ENCODE results near the gene WRAP73. TPM values are rescaled to one million over a fixed set of nuclear protein-coding genes. Genes with fewer than 3 reads are reported as not detected.

The WRAP73 gene
- total RNA-seq, 2 donors from 2014 or later, result 22.3 to 39.5 TPM

GRCh38 chr1:3601743-3602142, 48.2 kb downstream of the WRAP73 start:
- no peaks in the 10 kb centered on the region for H3K27me3 ChIP-seq (replicated peaks; ENCODE audit: insufficient read depth)
- H3K4me3 ChIP-seq, result no peak overlapping the region
- DNase-seq (ENCODE audit: low spot score), result no peak
- no peaks in the 10 kb centered on the region for H3K4me1 ChIP-seq (replicated peaks)
- WGBS, result 64% methylated on average over 15 of the region's 16 CpGs
- no peaks in the 10 kb centered on the region for H3K9me3 ChIP-seq
- no peak overlapping the region for H3K27ac ChIP-seq
- H3K36me3 ChIP-seq, result no peaks in the 10 kb centered on the region
- intact Hi-C loops (cut with DNase I), result no loop called here
- no peak for TF ChIP-seq POLR2A (IDR thresholded peaks at IDR 0.05)
- no peak for TF ChIP-seq CTCF (IDR thresholded peaks at IDR 0.05)
- TF ChIP-seq POLR2AphosphoS5 (IDR thresholded peaks at IDR 0.05), result no peak

GRCh38 chr1:3600354-3600753, 49.5 kb downstream of the WRAP73 start:
- no peaks in the 10 kb centered on the region for H3K4me1 ChIP-seq (replicated peaks)
- WGBS, result 88% methylated on average over 10 of the region's 10 CpGs
- H3K27ac ChIP-seq, result no peak overlapping the region
- H3K9me3 ChIP-seq, result no peaks in the 10 kb centered on the region
- no peak for TF ChIP-seq POLR2AphosphoS5 (IDR thresholded peaks at IDR 0.05)
- TF ChIP-seq CTCF (IDR thresholded peaks at IDR 0.05), result no peak
- no peak for TF ChIP-seq POLR2A (IDR thresholded peaks at IDR 0.05)
- H3K36me3 ChIP-seq, result no peaks in the 10 kb centered on the region
- intact Hi-C loops (cut with DNase I), result no loop called here
- no peak for DNase-seq (ENCODE audit: low spot score)
- no peaks in the 10 kb centered on the region for H3K27me3 ChIP-seq (replicated peaks; ENCODE audit: insufficient read depth)
- no peak overlapping the region for H3K4me3 ChIP-seq

- Histone ChIP-seq H3K9me3 (no peaks in the 10 kb centered on the region), H3K27ac (no peak overlapping the region), H3K4me3 (no peak overlapping the region), H3K27me3 (replicated peaks; ENCODE audit: insufficient read depth) (no peaks in the 10 kb centered on the region), H3K4me1 (replicated peaks) (no peaks in the 10 kb centered on the region), H3K36me3 (no peaks in the 10 kb centered on the region)
- WGBS, result 78% methylated on average over 15 of the region's 15 CpGs
- intact Hi-C loops (cut with DNase I), result no loop called here
- DNase-seq (ENCODE audit: low spot score), result no peak
- TF ChIP-seq POLR2AphosphoS5 (IDR thresholded peaks at IDR 0.05), result no peak
These were observed 50.1 kb downstream of the WRAP73 start for GRCh38 chr1:3599816-3600215.

GRCh38 chr1:3599286-3599811, 50.6 kb downstream of the WRAP73 start:
- H3K4me1 ChIP-seq (replicated peaks), result no peaks in the 10 kb centered on the region
- H3K27me3 ChIP-seq (replicated peaks; ENCODE audit: insufficient read depth), result no peaks in the 10 kb centered on the region
- no peak for DNase-seq (ENCODE audit: low spot score)
- H3K9me3 ChIP-seq, result no peaks in the 10 kb centered on the region
- 76% methylated on average over 16 of the region's 16 CpGs for WGBS
- intact Hi-C loops (cut with DNase I), result no loop called here
- no peak for TF ChIP-seq POLR2AphosphoS5 (IDR thresholded peaks at IDR 0.05)
- TF ChIP-seq POLR2A (IDR thresholded peaks at IDR 0.05), result no peak
- no peak for TF ChIP-seq CTCF (IDR thresholded peaks at IDR 0.05)
- H3K36me3 ChIP-seq, result no peaks in the 10 kb centered on the region
- no peak overlapping the region for H3K4me3 ChIP-seq
- no peak overlapping the region for H3K27ac ChIP-seq

- Histone ChIP-seq H3K4me1 (replicated peaks) (no peaks in the 10 kb centered on the region), H3K9me3 (no peaks in the 10 kb centered on the region), H3K27ac (no peak overlapping the region), H3K27me3 (replicated peaks; ENCODE audit: insufficient read depth) (no peaks in the 10 kb centered on the region), H3K36me3 (no peaks in the 10 kb centered on the region), H3K4me3 (no peak overlapping the region)
- intact Hi-C loops (cut with DNase I), result no loop called here
- no peak for DNase-seq (ENCODE audit: low spot score)
- TF ChIP-seq CTCF (IDR thresholded peaks at IDR 0.05) (no peak), POLR2A (IDR thresholded peaks at IDR 0.05) (no peak), POLR2AphosphoS5 (IDR thresholded peaks at IDR 0.05) (no peak)
- WGBS, result 34% methylated on average over 27 of the region's 30 CpGs
These were observed 51.2 kb downstream of the WRAP73 start for GRCh38 chr1:3598522-3599285.
